OCI-LY3 (cell line): ENCODE results near the gene CDH4.

ENCODE experiments used
- H2AFZ ChIP-seq: fragments of 200-600, 300-600 bp; shearing (Covaris generic); 2 replicates; pipeline ENCODE4 v1.6.0; 2014; ENCODE audit warnings: antibody characterized with exemption, low read depth, low read length
- H3K27ac ChIP-seq: fragments of 200-600, 300-600 bp; sonication (generic); 2 replicates; pipeline ENCODE4 v1.5.1; 2014; ENCODE audit warnings: mild to moderate bottlenecking, low read length, moderate library complexity, mixed read lengths
- H3K27me3 ChIP-seq: fragments of 200-600, 300-600 bp; sonication (generic); 2 replicates; pipeline ENCODE4 v1.6.1; 2014; ENCODE audit warnings: low read depth, low read length, mixed read lengths
- H3K36me3 ChIP-seq: fragments of 200-600, 300-600 bp; sonication (generic); replicated peaks from 2 replicates; pipeline ENCODE3; 2014; ENCODE audit warnings: low read depth, low read length, mixed read lengths
- H3K4me1 ChIP-seq: fragments of 300-600, 200-600 bp; sonication (generic); 2 replicates; pipeline ENCODE4 v1.6.1; 2014; ENCODE audit warnings: low read length, mixed read lengths
- H3K4me2 ChIP-seq: fragments of 200-600, 300-600 bp; sonication (generic); 2 replicates; pipeline ENCODE4 v1.6.1; 2014; ENCODE audit warnings: low read length, mixed read lengths
- H3K4me3 ChIP-seq: fragments of 300-600, 200-600 bp; sonication (generic); 2 replicates; pipeline ENCODE4 v1.5.1; 2014; ENCODE audit warnings: antibody characterized with exemption, mild to moderate bottlenecking, low read length, moderate library complexity
- H3K79me2 ChIP-seq: fragments of 300-600, 200-600 bp; shearing (Covaris generic); 2 replicates; pipeline ENCODE4 v1.6.1; 2014; ENCODE audit warnings: mild to moderate bottlenecking, low read length, mixed read lengths
- H3K9ac ChIP-seq: fragments of 300-600, 200-600 bp; shearing (Covaris generic); 2 replicates; pipeline ENCODE4 v1.6.0; 2014; ENCODE audit warnings: mild to moderate bottlenecking, low read length, moderate library complexity
- H3K9me3 ChIP-seq: fragments of 200-600, 300-600 bp; shearing (Covaris generic); 2 replicates; pipeline ENCODE4 v1.6.1; 2014; ENCODE audit warnings: low read length, mixed read lengths; ENCODE audit not compliant: insufficient read depth
- H4K20me1 ChIP-seq: fragments of 200-600, 300-600 bp; sonication (generic); 2 replicates; pipeline ENCODE4 v1.6.1; 2016; ENCODE audit warnings: low read length, mixed read lengths; ENCODE audit not compliant: insufficient read depth
- CTCF ChIP-seq: fragments of 200-600, 300-600 bp; sonication (generic); IDR thresholded peaks from 2 replicates; pipeline ENCODE4 v1.5.1; 2014; ENCODE audit warnings: antibody characterized with exemption, low read length, low read depth
- EZH2phosphoT487 ChIP-seq: fragments of 200-600 bp; shearing (Covaris generic); IDR thresholded peaks from 2 replicates; pipeline ENCODE4 v1.6.1; 2018; ENCODE audit warnings: antibody characterized with exemption, mixed run types, low read depth

The CDH4 gene

GRCh38 chr20:61897401-61898295 lies 645.6 kb downstream of the CDH4 start:
- Histone ChIP-seq H3K27me3 (no peaks in the 10 kb centered on the region), H2AFZ (no peak overlapping the region), H3K4me3 (no peak overlapping the region), H3K27ac (no peak overlapping the region), H3K4me1 (no peaks in the 10 kb centered on the region), H3K9me3 (no peaks in the 10 kb centered on the region), H3K9ac (no peak overlapping the region), H3K79me2 (no peaks in the 10 kb centered on the region), H4K20me1 (no peaks in the 10 kb centered on the region), H3K36me3 (no peaks in the 10 kb centered on the region), H3K4me2 (no peak overlapping the region)
- no peak for TF ChIP-seq EZH2phosphoT487
- no peak for TF ChIP-seq CTCF

GRCh38 chr20:61898405-61898804 lies 646.3 kb downstream of the CDH4 start:
- no peaks in the 10 kb centered on the region for H3K36me3 ChIP-seq
- H3K79me2 ChIP-seq, result no peaks in the 10 kb centered on the region
- no peak overlapping the region for H2AFZ ChIP-seq
- H3K4me2 ChIP-seq, result no peak overlapping the region
- no peak overlapping the region for H3K9ac ChIP-seq
- no peaks in the 10 kb centered on the region for H3K27me3 ChIP-seq
- no peak overlapping the region for H3K27ac ChIP-seq
- TF ChIP-seq EZH2phosphoT487 (no peak), CTCF (no peak)
- H4K20me1 ChIP-seq, result no peaks in the 10 kb centered on the region
- no peak overlapping the region for H3K4me3 ChIP-seq
- no peaks in the 10 kb centered on the region for H3K9me3 ChIP-seq
- no peaks in the 10 kb centered on the region for H3K4me1 ChIP-seq

- Histone ChIP-seq H3K4me2 (no peak overlapping the region), H2AFZ (no peak overlapping the region), H3K27me3 (peaks cover 5% of the 10 kb centered on the region; the same call in 1 of the 2 replicates), H3K4me1 (no peaks in the 10 kb centered on the region), H3K27ac (no peak overlapping the region), H4K20me1 (no peaks in the 10 kb centered on the region), H3K79me2 (no peaks in the 10 kb centered on the region), H3K4me3 (no peak overlapping the region), H3K9me3 (no peaks in the 10 kb centered on the region), H3K36me3 (no peaks in the 10 kb centered on the region), H3K9ac (no peak overlapping the region)
- TF ChIP-seq CTCF, result no peak
- no peak for TF ChIP-seq EZH2phosphoT487
Observed at GRCh38 chr20:61900011-61900944, 648.2 kb downstream of the CDH4 start.

GRCh38 chr20:61900945-61901293 lies 648.9 kb downstream of the CDH4 start:
- Histone ChIP-seq H3K9me3 (no peaks in the 10 kb centered on the region), H3K27me3 (peaks cover 11% of the 10 kb centered on the region; the same call in 1 of the 2 replicates), H3K36me3 (no peaks in the 10 kb centered on the region), H3K27ac (no peak overlapping the region), H4K20me1 (no peaks in the 10 kb centered on the region), H2AFZ (no peak overlapping the region), H3K79me2 (no peaks in the 10 kb centered on the region), H3K9ac (no peak overlapping the region), H3K4me3 (no peak overlapping the region), H3K4me1 (no peaks in the 10 kb centered on the region), H3K4me2 (no peak overlapping the region)
- TF ChIP-seq EZH2phosphoT487 (no peak), CTCF (no peak)
